Regular cardiac myocyte (primary cell): Measurements from ENCODE around the gene LGSN. TPM values are rescaled to one million over a fixed set of nuclear protein-coding genes. Genes with fewer than 3 reads are reported as not detected.

Experiments
- total RNA-seq: library from RNA; depleted of rRNA; stranded (reverse); fragments of >200 nt; gene quantifications from 2 replicates; pipeline ENCODE4 v1.2.3, GENCODE V29; 2014

The LGSN gene
- under 0.01 TPM in 1 of 2 replicates, not detected in the other for total RNA-seq

GRCh38 chr6:63319939-63320338 is at the start of gene LGSN:
Gene LGSN (minus strand): TSS chr6:63319983. CDS start chr6:63319943, 40 bp downstream.

Other genes with a start within 250 kb of the LGSN start
- 0.28 and 0.38 TPM in 2 replicates for gene FKBP1C, start 108.5 kb downstream of the LGSN start, total RNA-seq